Measurements from ENCODE around the gene MEPCE. TPM values are rescaled to one million over a fixed set of nuclear protein-coding genes. Genes with fewer than 3 reads are reported as not detected.

Gene MEPCE
- total and polyA plus RNA-seq, 9 of the 15 experiments (the other 6 are each of a cell fraction or from before 2014, with no cell fraction given): 10.9 to 76.3 (median 44.1) TPM

DNA sequence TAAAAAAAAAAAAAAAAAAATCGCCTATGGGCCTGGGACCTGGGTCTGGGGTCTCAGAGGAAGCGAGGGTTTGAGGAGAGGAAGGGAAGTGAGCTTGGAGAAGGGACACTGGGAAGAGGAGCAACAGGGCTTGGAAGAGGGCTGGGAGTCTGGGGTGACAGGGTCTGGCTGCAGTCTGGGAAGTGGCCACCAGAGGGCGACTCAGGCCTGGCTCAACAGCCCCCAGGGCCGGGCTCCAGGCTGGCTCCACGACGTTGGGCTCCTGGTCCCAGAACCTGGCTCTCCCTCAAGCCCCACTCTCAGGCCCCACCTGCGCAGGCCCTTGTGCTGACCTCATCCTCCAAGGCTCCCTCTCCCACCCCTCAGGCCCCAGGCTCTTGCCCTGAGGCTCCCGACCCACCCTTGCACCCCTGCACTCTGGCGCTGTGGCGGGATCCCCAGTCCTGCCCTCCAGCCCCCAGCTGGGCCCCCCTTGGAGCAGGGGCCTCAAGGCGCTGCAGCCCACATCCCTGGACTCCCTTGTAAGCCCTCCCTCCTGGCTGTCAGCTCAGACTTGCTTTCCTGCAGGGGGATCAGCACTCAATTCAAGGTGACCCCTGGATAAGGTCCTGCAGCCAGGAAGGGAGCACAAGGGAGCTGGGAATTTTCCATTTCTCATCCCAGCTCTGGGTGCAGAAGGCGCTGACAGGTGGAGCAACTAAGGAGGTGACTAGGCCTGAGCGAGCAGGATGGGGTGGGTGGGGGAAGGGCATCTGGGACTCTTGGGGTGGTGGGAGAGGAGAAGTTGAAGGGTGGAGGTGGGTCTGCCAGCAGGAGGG is 39.8 kb downstream of the MEPCE start (continued):
- TF ChIP-seq, protein P1, sequence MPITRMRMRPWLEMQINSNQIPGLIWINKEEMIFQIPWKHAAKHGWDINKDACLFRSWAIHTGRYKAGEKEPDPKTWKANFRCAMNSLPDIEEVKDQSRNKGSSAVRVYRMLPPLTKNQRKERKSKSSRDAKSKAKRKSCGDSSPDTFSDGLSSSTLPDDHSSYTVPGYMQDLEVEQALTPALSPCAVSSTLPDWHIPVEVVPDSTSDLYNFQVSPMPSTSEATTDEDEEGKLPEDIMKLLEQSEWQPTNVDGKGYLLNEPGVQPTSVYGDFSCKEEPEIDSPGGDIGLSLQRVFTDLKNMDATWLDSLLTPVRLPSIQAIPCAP (CRISPR knock-in tag; IDR thresholded peaks at IDR 0.05; ENCODE audit: borderline replicate concordance): 0 out of 2 replicates have a peak, but pooled peaks have one; percentile 4
- no peak for TF ChIP-seq CBX2 (IDR thresholded peaks at IDR 0.05; ENCODE audit: insufficient read depth, low read length, poor library complexity, severe bottlenecking)
- no peak; the same call in 1 of the 2 replicates for TF ChIP-seq HBP1 (CRISPR knock-in tag; IDR thresholded peaks at IDR 0.05)
- TF ChIP-seq PHB2 (IDR thresholded peaks at IDR 0.05; ENCODE audit: low read depth): no peak; the same call in 1 of the 2 replicates
- TF ChIP-seq RCOR1 (IDR thresholded peaks at IDR 0.05; ENCODE audit: borderline replicate concordance in 1 of 2, low read depth in 2 of 2, low read length in 2 of 2): 0 out of 4 replicates have a peak, but pooled peaks of 1 of the 2 experiments have one; percentile 32
- TF ChIP-seq MEF2D (tag; conservative IDR thresholded peaks at IDR 0.05; ENCODE audit: low read depth): no peak
- TF ChIP-seq BRD9 (IDR thresholded peaks at IDR 0.05; ENCODE audit: low read depth, partially characterized antibody): no peak
- no peak for TF ChIP-seq DDX20 (tag; IDR thresholded peaks at IDR 0.05; ENCODE audit: low read depth)
- no peak for TF ChIP-seq ESRRB (CRISPR knock-in tag; IDR thresholded peaks at IDR 0.05; ENCODE audit: borderline replicate concordance)
- TF ChIP-seq RBFOX2 (IDR thresholded peaks at IDR 0.05; ENCODE audit: low read depth, low read length): peak; percentile 72
- TF ChIP-seq FOXJ3 (CRISPR knock-in tag; IDR thresholded peaks at IDR 0.05): no peak
- TF ChIP-seq FOXP1 (CRISPR knock-in tag; IDR thresholded peaks at IDR 0.05): no peak
- no peak for TF ChIP-seq TCF7L2 (IDR thresholded peaks at IDR 0.05; ENCODE audit: low read depth, low read length)
- TF ChIP-seq ZBTB1 (CRISPR knock-in tag; IDR thresholded peaks at IDR 0.05; ENCODE audit: borderline replicate concordance, low read depth): no peak
- no peak for TF ChIP-seq NFE2 (IDR thresholded peaks at IDR 0.05; ENCODE audit: low read depth)
- no peak for TF ChIP-seq ARID3A (IDR thresholded peaks at IDR 0.05; ENCODE audit: borderline replicate concordance, low read depth, low read length)
- TF ChIP-seq FOXK1 (CRISPR knock-in tag; IDR thresholded peaks at IDR 0.05; ENCODE audit: borderline replicate concordance): no peak
- TF ChIP-seq TCF15 (CRISPR knock-in tag; IDR thresholded peaks at IDR 0.05): no peak
- no peak for TF ChIP-seq HOXB6 (CRISPR knock-in tag; IDR thresholded peaks at IDR 0.05; ENCODE audit: borderline replicate concordance)
- no peak for TF ChIP-seq MAX (CRISPR knock-in tag; IDR thresholded peaks at IDR 0.05)
- TF ChIP-seq HDAC8 (tag; IDR thresholded peaks at IDR 0.05): no peak
- TF ChIP-seq RBM25 (IDR thresholded peaks at IDR 0.05; ENCODE audit: low read depth, low read length, severe bottlenecking): no peak
- no peak for TF ChIP-seq ZNF311 (CRISPR knock-in tag; IDR thresholded peaks at IDR 0.05)
